B cell (primary cell): Measurements from ENCODE around the gene CCDC85C.

Source experiments
- CTCF ChIP-seq: fragments of 200-600 bp; IDR thresholded peaks from one replicate; pipeline ENCODE4 v1.8.0; 2022; ENCODE audit warnings: antibody characterized with exemption, mild to moderate bottlenecking
- EZH2 ChIP-seq: IDR thresholded peaks from 2 replicates; pipeline ENCODE4 v1.6.1; 2012; ENCODE audit warnings: borderline replicate concordance, low read depth, mild to moderate bottlenecking, moderate library complexity, low read length; ENCODE audit not compliant: insufficient read depth, poor library complexity, severe bottlenecking

GRCh38 chr14:99554184-99554583, 49.8 kb downstream of the CCDC85C start:
- TF ChIP-seq CTCF, result no peak
- no peak for TF ChIP-seq EZH2
